NCI-H1105 (cell line): Measurements from ENCODE around the gene ZNF77.
"Not testable (repeated sequence)": the region's sequence is repeated elsewhere in the genome, so short reads cannot be mapped to it uniquely, and the experiment has no call there.

Source experiments
- DNase-seq: peaks from one replicate; lab custom pipeline; 2025; lab: John Stamatoyannopoulos, UW

Gene ZNF77

DNA sequence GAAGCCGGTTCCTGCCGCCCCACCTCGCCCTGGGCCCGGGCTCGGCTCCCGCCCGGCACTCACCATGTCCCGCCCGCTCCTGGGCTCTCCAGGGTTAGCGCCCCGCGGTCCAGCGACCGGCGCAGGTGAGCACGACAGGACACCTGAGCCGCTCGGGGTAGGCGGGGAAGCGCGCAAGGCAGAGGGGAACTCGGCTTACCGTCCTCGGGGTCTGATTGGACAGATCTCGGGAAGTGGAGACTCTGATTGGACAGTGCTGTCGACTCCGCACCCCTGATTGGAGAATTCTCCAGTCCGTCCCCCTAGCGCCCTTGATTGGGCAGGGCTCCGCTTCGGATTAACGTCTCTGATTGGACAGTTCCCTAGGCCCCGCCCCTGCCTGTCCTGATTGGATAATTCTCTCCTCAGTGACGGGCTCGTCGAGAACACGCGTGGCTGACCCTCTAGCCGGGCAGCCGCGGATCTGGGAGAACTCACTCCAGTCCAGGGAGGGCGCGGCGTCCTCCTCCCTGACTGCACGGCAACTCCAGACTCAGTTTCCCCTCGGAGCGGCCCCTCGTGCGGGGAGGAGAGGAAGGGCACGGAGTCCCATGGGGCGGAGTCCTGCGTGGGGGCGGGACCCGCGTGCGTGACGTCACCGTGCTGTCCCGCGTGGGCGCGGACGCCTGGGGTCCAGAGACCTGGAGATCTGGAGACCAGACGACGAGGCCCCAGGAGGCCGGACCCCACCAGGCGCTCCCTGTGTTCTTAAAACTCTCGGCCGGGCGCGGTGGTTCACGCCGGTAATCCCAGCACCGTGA lies at the start of gene ZNF77:
ZNF77 (minus strand) TSS at position 197 of the 800 bp plus-strand sequence; CDS start at position 66, 131 bp downstream.
- DNase-seq = peak; percentile 99

DNA sequence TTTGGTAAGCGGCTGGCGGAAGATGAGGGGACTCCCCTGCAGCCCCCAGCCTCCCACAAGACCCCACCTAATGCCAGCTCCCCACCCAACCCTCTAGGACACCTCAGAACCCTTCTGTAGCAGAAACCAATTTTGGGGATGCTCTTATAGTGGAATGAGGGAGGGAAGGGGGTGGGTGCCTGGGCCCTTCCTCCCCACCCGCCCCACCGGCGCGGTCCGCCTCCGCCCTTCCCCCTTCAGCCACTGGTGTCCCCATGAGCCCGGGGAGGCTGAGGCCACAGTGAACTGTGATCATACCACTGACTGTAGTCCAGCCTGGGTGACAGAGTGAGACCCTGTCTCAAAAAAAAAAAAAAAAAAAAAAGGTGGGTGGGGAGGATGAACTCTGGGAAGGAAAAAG lies 48.8 kb upstream of the ZNF77 start:
- no peak for DNase-seq

DNA sequence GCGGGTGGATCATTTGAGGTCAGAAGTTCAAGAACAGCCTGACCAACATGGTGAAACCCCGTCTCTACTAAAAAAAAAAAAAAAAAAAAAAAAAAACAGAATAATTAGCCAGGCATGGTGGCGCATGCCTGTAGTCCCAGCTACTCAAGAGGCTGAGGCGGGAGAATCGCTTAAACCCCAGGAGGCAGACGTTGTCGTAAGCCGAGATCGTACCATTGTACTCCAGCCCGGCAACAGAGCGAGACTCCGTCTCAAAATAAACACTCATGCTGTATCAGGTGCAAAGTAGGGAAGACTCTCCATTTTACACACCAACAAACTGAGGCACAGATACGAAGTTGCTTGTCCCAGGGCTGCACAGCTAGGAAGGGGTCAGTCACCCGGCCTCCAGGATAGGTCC lies 48.2 kb upstream of the ZNF77 start:
- no peak for DNase-seq

DNA sequence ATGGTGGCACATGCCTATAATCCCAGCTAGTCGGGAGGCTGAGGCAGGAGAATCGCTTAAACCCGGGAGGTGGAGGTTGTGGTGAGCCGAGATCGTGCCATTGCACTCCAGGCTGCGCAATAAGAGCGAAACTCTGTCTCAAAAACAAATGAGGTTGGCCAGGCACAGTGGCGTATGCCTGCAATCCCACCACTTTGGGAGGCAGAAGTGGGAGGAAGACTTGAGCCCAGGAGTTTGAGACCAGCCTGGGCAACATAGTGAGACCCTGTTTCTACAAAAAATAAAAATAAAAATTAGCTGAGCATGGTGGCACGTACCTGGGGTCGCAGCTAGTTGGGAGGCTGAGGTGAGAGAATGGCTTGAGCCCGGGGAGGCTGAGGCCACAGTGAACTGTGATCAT lies 47.6 kb upstream of the ZNF77 start:
- not testable (repeated sequence) for DNase-seq

DNA sequence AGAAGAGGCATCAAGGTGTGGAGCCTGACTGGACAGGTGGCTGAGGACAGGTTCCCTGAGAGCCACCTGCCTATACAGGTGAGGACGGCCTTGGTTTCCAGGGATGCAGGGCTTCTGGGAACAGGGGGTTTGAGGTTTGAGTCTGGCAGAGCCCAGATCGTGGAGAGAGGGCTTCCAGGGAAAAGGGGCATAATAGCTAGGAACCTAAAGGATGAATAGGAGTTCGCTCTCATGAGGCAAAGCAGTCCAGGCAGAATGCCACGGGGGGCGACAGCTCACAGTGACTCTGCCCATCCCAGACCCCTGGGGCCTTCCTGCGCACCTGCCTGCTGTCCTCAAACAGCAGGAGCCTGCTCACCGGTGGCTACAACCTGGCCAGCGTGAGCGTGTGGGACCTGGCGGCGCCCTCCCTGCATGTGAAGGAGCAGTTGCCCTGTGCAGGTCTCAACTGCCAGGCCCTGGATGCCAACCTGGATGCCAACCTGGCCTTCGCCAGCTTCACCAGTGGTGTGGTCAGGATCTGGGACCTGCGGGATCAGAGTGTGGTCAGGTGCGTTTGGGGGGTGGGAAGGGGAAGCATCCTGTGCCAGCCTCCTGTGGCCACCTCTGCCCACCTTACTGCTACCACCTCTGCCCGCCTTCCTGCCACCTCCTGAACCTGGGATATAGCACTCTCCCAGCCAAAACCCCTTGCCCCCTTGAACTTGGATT lies 44.6 kb upstream of the ZNF77 start:
- DNase-seq = no peak

DNA sequence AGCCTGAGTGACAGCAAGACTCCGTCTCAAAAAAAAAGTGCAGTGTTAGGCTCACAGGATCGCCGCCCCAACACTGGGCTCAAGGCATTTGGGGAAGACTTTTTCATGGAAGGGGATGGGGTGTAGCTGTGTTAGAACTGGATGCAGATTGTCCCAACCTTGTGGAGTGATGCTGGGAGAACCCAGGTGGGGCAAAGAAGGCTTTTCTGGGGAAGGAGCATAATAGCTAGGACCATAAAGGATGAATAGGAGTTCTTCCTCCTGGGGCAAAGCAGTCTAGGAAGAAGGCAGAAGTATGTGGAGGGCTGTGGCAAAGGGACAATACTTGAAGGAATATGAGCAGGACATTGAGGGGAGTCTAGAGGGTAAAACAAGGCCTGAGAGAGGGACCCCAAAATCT lies 43.8 kb upstream of the ZNF77 start:
- no peak for DNase-seq

DNA sequence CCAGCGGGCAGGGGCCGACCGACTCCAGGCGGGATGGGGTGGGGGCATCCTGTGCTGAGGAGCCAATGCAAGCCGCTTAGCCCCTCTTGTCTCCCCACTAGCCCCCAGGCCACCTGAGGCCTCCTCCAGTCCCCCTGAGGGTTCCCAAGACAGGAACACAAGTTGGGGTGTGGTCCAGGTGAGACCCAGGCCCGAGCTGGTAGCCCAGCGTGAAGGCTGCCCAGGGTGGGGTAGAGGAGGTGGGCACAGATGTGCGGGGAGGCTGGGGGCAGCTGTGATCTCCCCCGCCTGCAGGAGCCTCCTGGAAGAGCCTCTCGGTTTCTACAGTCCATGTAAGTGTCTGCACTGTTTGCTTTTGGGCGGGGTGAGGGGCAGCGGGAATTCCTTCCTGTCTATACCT lies 43.0 kb upstream of the ZNF77 start:
- DNase-seq = no peak

DNA sequence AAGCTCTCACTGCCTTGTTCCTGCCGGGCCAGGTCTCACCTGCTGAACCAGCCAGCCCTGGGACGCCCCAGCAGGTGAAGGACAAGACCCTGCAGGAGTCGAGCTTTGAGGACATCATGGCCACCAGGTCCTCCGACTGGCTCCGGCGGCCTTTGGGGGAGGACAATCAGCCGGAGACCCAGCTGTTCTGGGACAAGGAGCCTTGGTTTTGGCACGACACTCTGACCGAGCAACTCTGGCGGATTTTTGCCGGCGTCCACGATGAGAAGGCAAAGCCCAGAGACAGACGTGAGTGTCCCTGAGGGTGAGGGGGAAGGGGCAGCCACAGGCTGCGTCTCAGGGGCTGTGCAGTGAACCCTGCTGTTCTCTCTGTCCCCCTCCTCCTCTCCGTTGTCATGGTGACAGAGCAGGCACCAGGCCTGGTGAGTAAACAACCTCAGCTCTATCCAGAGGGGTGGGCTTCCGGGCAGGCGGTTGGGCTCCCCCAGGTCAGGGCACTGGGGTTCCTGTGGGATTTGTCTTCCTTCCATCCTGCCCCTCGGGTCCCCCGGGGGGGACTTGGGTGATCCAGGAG lies 42.3 kb upstream of the ZNF77 start:
- peak; percentile 55 for DNase-seq

DNA sequence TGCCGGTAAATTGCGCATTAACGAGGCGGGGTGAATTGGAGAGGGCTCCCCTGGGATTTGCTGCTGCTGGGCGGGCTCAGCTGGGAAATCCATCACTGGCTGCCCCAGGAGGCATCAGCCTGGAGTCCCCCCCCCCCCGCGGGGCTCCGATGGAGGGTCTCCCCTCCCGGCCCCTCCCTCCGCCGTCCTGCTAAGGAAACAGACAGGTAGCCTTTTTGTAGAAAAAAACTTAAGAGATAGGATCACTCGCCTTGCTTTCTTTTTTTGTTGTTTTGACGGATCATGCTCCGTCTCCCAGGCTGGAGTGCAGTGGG lies 39.4 kb upstream of the ZNF77 start:
- no peak for DNase-seq

DNA sequence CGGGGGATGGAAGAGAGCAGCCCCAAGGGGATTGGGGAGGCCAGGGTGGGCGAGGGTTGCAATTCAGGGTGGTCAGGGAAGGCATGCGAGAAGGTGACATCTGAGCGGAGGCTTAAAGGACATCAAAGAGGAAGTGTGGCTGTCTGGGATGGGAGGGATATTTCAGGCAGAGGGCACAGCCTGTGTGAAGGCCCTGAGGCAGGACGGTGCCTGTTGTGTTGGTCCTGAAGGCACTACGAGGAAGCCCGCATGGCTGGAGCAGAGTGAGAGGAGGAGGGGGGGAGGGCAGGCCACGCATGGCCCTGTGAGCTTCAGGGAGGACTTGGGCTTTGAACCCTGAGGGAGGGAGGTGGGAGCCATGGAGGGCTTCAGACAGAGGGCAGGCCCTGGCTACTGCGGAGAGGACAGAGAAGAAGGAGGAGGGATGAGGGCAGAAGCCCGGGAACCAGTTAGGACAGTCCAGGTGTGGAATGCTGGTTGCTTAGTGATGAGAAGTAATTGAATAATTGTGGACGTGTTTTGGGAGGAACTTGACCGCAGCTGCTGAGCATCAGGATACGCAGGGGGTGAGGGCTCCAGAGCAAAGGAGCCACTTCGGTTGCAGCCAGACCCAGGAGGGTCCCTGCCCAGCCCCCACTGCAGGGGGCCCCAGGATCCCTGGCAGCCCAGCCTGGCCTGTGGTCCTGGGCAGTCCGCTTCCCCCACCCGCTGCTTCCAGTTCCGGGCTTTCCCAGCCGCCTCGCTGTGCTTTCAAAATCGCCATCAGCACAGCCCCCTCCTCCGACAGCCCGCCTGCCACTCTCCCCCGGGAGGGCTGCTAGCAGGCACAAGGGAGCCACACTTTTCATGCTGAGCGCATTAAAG lies 38.8 kb upstream of the ZNF77 start:
- DNase-seq = peak; percentile 93

DNA sequence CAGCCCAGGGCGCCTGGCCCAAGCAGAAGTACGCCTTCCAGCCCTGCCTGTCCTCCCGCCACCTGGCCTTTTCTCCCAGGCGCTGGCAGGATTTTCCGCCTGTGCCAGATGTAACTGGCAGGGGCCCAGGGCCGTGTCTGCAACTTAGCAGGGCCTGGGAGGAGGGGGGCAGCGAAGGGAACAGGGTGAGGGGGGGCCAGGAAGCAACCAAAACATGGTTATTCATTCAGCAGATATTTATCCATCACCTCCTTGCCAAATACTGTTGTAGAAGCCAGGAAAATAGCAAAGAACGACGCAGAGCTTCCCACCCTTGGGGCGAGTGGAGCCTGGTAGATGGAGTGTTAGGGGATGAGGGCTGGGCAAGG lies 38.2 kb upstream of the ZNF77 start:
- DNase-seq = peak; percentile 96

DNA sequence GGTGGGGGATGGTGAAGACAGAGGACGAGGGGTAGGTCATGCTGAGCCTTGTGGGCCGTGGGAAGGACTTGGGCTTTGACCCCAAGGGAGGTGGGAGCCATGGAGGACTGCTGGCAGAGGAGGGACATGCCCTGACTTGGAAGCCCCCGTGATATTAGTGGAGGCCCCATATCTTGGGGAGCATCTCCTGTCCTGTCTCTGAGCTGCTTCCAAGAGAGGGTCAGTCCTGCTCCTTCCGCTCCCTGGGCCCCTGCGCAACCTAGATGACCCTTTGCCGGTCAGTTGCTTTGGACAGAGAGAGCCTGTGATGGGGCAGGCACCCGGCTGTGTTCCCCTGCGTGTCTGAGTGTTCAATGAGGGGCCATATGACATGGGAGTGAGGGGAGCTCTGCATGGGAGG lies 37.8 kb upstream of the ZNF77 start:
- DNase-seq = no peak

DNA sequence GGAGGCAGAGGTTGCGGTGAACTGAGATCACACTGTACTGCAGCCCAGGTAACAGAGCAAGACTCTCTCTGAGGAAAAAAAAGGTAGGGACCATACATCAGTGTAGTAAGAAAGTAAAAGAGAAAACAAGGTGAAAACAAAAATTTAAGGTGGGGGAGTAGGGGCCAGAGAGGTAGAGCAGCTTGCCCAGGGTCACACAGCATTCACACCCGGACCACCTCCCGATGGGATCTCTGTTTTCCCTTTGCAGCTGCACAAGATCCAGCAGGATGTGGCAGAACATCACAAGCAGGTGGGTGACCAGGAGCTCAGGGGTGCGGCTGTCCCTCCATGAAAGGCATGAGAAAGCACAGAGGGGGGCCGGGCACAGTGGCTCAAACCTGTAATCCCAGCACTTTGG lies 37.1 kb upstream of the ZNF77 start:
- no peak for DNase-seq

DNA sequence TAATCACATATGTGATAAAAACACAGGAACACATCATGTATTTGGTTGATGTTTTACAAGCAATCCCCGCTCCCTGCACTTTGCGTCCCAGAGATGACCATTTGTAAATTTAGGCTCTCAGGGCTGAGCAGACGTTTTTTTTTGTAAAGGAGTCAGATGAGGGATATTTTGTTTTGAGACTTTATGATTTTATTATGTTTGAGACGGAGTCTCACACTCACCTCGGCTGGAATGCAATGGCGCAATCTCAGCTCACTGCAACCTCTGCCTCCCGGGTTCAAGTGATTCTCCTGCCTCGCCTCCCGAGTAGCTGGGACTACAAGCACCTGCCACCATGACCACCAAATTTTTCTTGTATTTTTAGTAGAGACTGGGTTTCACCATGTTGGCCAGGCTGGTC lies 34.0 kb upstream of the ZNF77 start:
- DNase-seq = no peak

DNA sequence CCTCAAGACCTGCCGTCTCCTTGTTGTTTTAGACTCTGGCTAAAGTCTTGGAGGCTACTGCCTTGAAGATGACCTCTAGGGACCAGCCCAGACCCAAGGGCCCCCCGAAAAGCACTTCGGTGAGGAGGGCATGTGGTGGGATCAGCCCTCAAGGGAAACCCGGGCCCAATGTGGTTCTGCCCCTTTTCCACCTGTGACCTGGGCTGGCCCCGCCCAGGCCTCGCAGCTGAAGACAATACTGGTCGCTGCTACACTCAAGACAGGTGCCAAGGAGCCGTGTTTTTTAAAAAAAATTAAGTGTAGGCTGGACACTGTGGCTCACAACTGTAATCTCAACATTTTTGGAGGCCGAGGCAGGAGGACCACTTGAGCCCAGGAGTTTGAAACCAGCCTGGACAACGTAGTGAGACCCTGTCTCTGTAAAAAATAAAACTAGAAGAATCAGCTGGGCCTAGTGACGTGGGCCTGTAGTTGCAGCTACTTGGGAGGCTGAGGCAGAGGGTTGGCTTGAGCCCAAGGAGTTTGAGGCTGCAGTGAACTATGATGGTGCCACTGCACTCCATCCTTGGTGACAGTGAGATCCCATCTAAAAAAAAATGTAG lies 33.5 kb upstream of the ZNF77 start:
- no peak for DNase-seq

DNA sequence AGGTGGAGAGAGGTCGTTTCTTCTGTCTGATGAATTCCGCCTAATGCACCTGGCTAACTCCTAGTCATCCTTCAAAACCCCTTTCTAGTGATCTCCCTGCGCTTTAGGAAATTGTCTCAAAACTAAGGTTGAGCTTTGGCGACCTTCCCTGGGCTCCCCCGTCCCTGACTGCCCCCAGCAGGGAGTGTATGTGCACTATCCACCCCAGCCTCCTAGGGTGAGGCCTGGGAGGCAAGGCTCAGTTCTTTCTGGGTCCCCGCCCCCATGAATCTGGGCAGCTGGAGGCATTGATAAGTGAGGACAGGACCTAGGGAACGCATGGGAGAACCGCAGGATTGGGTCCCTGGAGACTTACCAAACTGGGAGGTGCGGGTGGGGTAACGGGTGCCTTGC lies 33.0 kb upstream of the ZNF77 start:
- no peak for DNase-seq

DNA sequence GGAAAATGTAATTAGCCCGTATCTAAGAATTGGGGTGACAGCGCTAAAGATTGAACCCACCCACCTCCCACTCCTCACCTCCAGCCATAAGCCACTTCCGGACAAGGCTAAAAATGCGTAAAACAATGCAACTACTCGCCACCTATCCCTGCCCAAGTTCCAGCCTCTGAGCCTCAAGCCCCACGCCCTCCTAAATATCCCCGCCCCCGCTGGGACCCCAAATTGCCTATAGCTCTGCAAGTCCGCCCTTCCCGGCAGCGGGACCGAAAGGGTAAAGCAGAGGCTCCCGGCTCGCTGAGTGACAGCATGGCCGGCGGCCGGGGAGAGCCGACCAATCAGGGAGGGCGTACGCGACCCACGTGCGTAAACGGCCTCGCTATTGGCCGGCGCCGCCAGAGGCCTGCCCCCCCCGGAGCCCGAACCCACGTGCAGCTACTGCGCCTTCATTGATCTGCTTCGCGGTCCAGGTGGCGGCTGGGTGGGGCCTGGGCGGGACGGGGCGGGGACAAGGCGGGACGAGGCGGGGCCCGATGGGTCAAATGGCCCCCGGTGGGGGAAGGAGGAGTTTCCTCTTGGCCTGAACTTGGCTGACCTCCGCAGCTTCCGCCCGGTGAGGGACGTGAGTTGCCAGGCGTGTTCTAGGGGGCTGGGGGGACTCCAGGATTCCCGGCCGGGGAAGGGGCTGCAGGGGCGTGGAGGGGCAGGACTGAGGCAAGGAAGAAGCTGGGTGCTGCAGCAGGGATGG lies 32.4 kb upstream of the ZNF77 start, which contains the start of gene TLE6:
TLE6 (plus strand) TSS at position 564 of the 745 bp plus-strand sequence. CDS start 670 bp downstream, outside the sequence.
- DNase-seq = peak; percentile 97

DNA sequence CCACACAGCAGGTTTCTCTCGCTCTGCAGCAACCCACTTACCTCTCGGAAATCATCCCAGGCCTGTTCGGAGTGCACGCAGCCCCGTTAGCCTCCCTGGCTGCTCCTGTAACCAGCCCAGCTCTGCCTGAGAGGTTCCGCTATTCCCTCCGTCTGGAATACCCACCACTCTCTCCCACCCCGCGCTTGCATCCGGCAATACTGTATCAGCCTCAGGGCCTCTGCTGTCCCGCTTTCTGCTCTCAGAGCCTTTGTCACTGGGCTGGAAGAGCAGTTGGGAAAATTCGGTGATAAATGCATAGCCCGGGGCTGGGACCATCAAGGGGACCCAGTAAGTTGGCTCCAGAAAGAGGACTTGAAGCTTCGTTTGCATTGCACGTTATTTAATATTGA lies 31.8 kb upstream of the ZNF77 start:
- DNase-seq = no peak

DNA sequence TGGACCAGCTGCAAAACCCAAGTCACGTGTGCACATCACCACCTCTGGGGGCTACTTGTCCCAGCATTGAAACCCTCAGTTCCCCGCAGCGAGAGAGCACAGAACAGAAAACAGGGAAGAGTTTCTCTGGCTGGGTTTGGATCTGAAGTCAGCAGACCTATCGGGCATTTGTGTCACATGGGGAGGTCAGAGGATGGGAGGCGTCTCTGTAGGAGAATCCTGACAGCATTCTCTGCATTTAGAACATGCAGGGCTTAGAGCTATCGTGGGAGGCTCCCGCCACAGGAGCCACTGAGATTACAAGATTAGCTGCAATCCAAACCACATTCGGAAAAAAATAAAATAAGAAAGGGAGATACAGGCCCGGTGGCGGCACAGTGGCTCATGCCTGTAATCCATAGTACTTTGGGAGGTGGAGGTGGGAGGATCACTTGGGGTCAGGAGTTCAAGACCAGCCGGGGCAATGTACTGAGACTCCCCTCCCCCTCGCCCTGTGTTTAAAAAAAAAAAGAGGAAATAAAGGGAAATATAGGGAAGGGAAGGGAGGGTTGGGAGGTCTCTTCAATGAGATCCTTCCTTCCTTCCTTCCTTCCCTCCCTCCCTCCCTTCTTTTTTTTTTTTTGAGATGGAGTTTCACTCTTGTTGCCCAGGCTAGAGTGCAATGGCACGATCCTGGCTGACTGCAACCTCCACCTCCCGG lies 29.7 kb upstream of the ZNF77 start:
- no peak for DNase-seq

DNA sequence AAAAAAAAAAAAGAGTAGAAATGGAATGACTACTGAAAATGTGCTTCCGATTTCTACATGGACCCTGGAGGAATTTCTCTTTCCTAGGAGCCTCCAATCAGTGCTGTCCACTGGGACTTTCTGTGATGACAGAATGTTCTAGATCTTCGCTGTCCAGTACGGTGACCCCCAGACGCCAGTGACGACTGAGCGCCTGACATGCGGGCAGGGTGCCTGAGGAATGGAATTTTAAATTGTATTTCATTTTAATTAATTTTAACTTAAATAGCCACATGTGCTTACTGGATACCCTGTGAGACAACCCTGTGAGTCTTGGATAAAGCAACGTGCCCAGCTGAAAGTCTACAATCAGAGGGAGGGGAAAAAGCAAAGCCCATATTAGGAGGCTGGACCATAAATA lies 28.5 kb upstream of the ZNF77 start:
- DNase-seq = no peak
